Activated T-helper 1 cell treated with anti-CD3 and anti-CD28 coated beads, Interleukin-2, amount 50 U/mL, for 16 hours (primary cell): ENCODE results near the gene TET1.
"Not testable (repeated sequence)": the region's sequence is repeated elsewhere in the genome, so short reads cannot be mapped to it uniquely, and the experiment has no call there.

Experiments used
- DNase-seq, 2 donors: peaks; one replicate each; pipeline ENCODE4 v3.0.0-alpha.2; 2020; ENCODE audit warnings: low read depth in 1 of 2, low spot score in 1 of 2

The TET1 gene

GRCh38 chr10:68696018-68696417, 135.9 kb downstream of the TET1 start:
- no peak for DNase-seq

GRCh38 chr10:68697106-68697505, 137.0 kb downstream of the TET1 start:
- no peak for DNase-seq

GRCh38 chr10:68700197-68700596, 140.1 kb downstream of the TET1 start:
- no peak for DNase-seq

- DNase-seq = no peak
Observed at GRCh38 chr10:68705548-68705947, 145.4 kb downstream of the TET1 start.

GRCh38 chr10:68708987-68709386, 148.8 kb downstream of the TET1 start:
- DNase-seq = not testable (repeated sequence)

GRCh38 chr10:68713065-68713464, 152.9 kb downstream of the TET1 start:
- not testable (repeated sequence) for DNase-seq

- DNase-seq = no peak
Observed at GRCh38 chr10:68717435-68717834, 157.3 kb downstream of the TET1 start.

- DNase-seq = peak; percentile 94 to 96
Observed at GRCh38 chr10:68720793-68721672, 160.9 kb downstream of the TET1 start, which contains the start of gene CCAR1. CCAR1 (plus strand) TSS chr10:68721239; CDS start chr10:68722505, 1,266 bp downstream.

- DNase-seq = no peak
Observed at GRCh38 chr10:68721673-68722335, 161.7 kb downstream of the TET1 start.

GRCh38 chr10:68725016-68725415, 164.9 kb downstream of the TET1 start:
- no peak for DNase-seq

- DNase-seq = no peak
Observed at GRCh38 chr10:68727146-68727545, 167.0 kb downstream of the TET1 start.

- DNase-seq = no peak
Observed at GRCh38 chr10:68732651-68733050, 172.5 kb downstream of the TET1 start.

GRCh38 chr10:68734349-68734748, 174.2 kb downstream of the TET1 start:
- no peak for DNase-seq

GRCh38 chr10:68735119-68735518, 175.0 kb downstream of the TET1 start:
- no peak for DNase-seq

GRCh38 chr10:68735739-68736138, 175.6 kb downstream of the TET1 start:
- not testable (repeated sequence) for DNase-seq

- DNase-seq = not testable (repeated sequence)
Observed at GRCh38 chr10:68740676-68741075, 180.5 kb downstream of the TET1 start.

- DNase-seq = no peak
Observed at GRCh38 chr10:68742397-68742796, 182.3 kb downstream of the TET1 start.
